ENCODE data around the gene MGRN1.
A peak's percentile ranks its signal among the peaks of the same experiment; 100 is the strongest.

Gene MGRN1

GRCh38 chr16:4625560-4626159 is 1.0 kb downstream of the MGRN1 start:
- DNase-seq, result no peak

- DNase-seq, result no peak
These were observed 1.8 kb downstream of the MGRN1 start for GRCh38 chr16:4626396-4626795.

GRCh38 chr16:4628283-4628682 is 3.7 kb downstream of the MGRN1 start:
- DNase-seq, result no peak

GRCh38 chr16:4631444-4631843 is 6.8 kb downstream of the MGRN1 start:
- DNase-seq, result no peak

- no peak for DNase-seq
These were observed 9.4 kb downstream of the MGRN1 start for GRCh38 chr16:4633910-4634635.

GRCh38 chr16:4634768-4635167 is 10.1 kb downstream of the MGRN1 start:
- no peak for DNase-seq

GRCh38 chr16:4636196-4636595 is 11.6 kb downstream of the MGRN1 start:
- no peak for DNase-seq

GRCh38 chr16:4637501-4638166 is 13.0 kb downstream of the MGRN1 start:
- no peak for DNase-seq

- no peak for DNase-seq
These were observed 15.4 kb downstream of the MGRN1 start for GRCh38 chr16:4639899-4640509.

GRCh38 chr16:4640572-4641305 is 16.1 kb downstream of the MGRN1 start:
- DNase-seq, result no peak

- DNase-seq, result no peak
These were observed 16.7 kb downstream of the MGRN1 start for GRCh38 chr16:4641306-4641687.

GRCh38 chr16:4641895-4642294 is 17.3 kb downstream of the MGRN1 start:
- DNase-seq, result no peak

- DNase-seq, result no peak
These were observed 22.4 kb downstream of the MGRN1 start for GRCh38 chr16:4646773-4647643.

- no peak for DNase-seq
These were observed 23.0 kb downstream of the MGRN1 start for GRCh38 chr16:4647644-4647980.

- DNase-seq, result peak in 1 of 2 experiments; percentile 28
These were observed 24.3 kb downstream of the MGRN1 start for GRCh38 chr16:4648917-4649316.

GRCh38 chr16:4649744-4650442 is 25.3 kb downstream of the MGRN1 start:
- DNase-seq, result no peak

- DNase-seq, result peak; percentile 84 to 87
These were observed 25.9 kb downstream of the MGRN1 start for GRCh38 chr16:4650443-4651074.

GRCh38 chr16:4651827-4652226 is 27.2 kb downstream of the MGRN1 start:
- DNase-seq, result no peak

GRCh38 chr16:4652561-4652960 is 27.9 kb downstream of the MGRN1 start:
- DNase-seq, result no peak

GRCh38 chr16:4654011-4654963 is 29.7 kb downstream of the MGRN1 start:
- no peak for DNase-seq
